CD14-positive monocyte (primary cell): ENCODE results near the gene ECM2. TPM values are rescaled to one million over a fixed set of nuclear protein-coding genes. Genes with fewer than 3 reads are reported as not detected.

ENCODE experiments used
- DNase-seq, 3 donors: peaks; one replicate each; pipeline ENCODE4 v3.0.0-alpha.2; 2011 to 2022
- H2AFZ ChIP-seq: 2 replicates; pipeline ENCODE4 v1.6.0; 2012; ENCODE audit warnings: mild to moderate bottlenecking, low read depth, low read length, inconsistent platforms; ENCODE audit not compliant: insufficient read depth, poor library complexity, severe bottlenecking
- H3K27ac ChIP-seq, 2 donors: 1 replicate in 1 of 2; 2 replicates in 1 of 2; pipeline ENCODE4 v1.5.1; 2012 to 2013; ENCODE audit warnings: low read length in 2 of 2, control low read depth in 1 of 2, inconsistent platforms in 1 of 2, low read depth in 1 of 2, mild to moderate bottlenecking in 1 of 2
- H3K27me3 ChIP-seq, 2 donors: one replicate each; pipeline versions ENCODE4 v1.6.0 to v1.6.1; 2011 to 2013; ENCODE audit warnings: low read length in 2 of 2; ENCODE audit not compliant: control insufficient read depth in 2 of 2, insufficient read depth in 2 of 2
- H3K36me3 ChIP-seq, 2 donors: replicated peaks in 1 of 2; 1 replicate in 1 of 2; 2 replicates in 1 of 2; pipeline versions ENCODE4 v1.5.1 to v1.6.1; 2012 to 2013; ENCODE audit warnings: low read length in 2 of 2, control low read depth in 1 of 2, inconsistent platforms in 1 of 2, mild to moderate bottlenecking in 1 of 2; ENCODE audit not compliant: insufficient read depth in 2 of 2, control insufficient read depth in 1 of 2
- H3K4me1 ChIP-seq, 2 donors: 1 replicate in 1 of 2; 2 replicates in 1 of 2; pipeline versions ENCODE4 v1.5.1 to v1.6.1; 2012 to 2013; ENCODE audit warnings: low read length in 2 of 2, control low read depth in 1 of 2, inconsistent platforms in 1 of 2, mild to moderate bottlenecking in 1 of 2, moderate library complexity in 1 of 2; ENCODE audit not compliant: insufficient read depth in 2 of 2, control insufficient read depth in 1 of 2
- H3K4me2 ChIP-seq: replicated peaks from 2 replicates; pipeline ENCODE3; 2012; ENCODE audit warnings: low read length, moderate library complexity, mild to moderate bottlenecking; ENCODE audit not compliant: poor library complexity, severe bottlenecking; ENCODE audit errors: extremely low read depth
- H3K4me3 ChIP-seq, 3 experiments: fragments of 200-600 bp in 1 of 3; sonication (generic) in 1 of 3; replicated peaks in 1 of 3; 1 replicate in 2 of 3; 2 replicates in 1 of 3; pipeline ENCODE4 v1.5.1; 2011 to 2013; ENCODE audit warnings: low read length in 3 of 3, mild to moderate bottlenecking in 3 of 3, control low read depth in 2 of 3, low read depth in 2 of 3, inconsistent platforms in 1 of 3, moderate library complexity in 1 of 3
- H3K79me2 ChIP-seq: 2 replicates; pipeline ENCODE4 v1.6.0; 2012; ENCODE audit warnings: mild to moderate bottlenecking, control low read depth, inconsistent platforms, low read length, moderate library complexity; ENCODE audit not compliant: insufficient read depth
- H3K9ac ChIP-seq: 2 replicates; pipeline ENCODE4 v1.6.0; 2017; ENCODE audit warnings: low read length, mild to moderate bottlenecking; ENCODE audit not compliant: insufficient read depth, poor library complexity, severe bottlenecking
- H3K9me3 ChIP-seq, 2 donors: replicated peaks in 1 of 2; 1 replicate in 1 of 2; 2 replicates in 1 of 2; pipeline versions ENCODE4 v1.5.1 to v1.6.1; 2012 to 2013; ENCODE audit warnings: low read length in 2 of 2, control low read depth in 1 of 2; ENCODE audit not compliant: control insufficient read depth in 1 of 2, insufficient read depth in 1 of 2
- H4K20me1 ChIP-seq: 2 replicates; pipeline ENCODE4 v1.6.0; 2012; ENCODE audit warnings: mild to moderate bottlenecking, low read length, control low read depth, moderate library complexity; ENCODE audit not compliant: insufficient read depth
- H3K27ac Mint-ChIP-seq, 7 donors: one replicate each; pipeline ENCODE4 v1.8.0; 2020; ENCODE audit warnings: mild to moderate bottlenecking in 7 of 7, mixed read lengths in 7 of 7, moderate library complexity in 6 of 7, inconsistent platforms in 2 of 7
- H3K27me3 Mint-ChIP-seq, 3 donors: one replicate each; pipeline ENCODE4 v1.8.0; 2021 to 2022; ENCODE audit warnings: low read depth in 3 of 3, mild to moderate bottlenecking in 3 of 3, mixed read lengths in 3 of 3, moderate library complexity in 3 of 3, inconsistent platforms in 1 of 3
- H3K36me3 Mint-ChIP-seq, 2 donors: one replicate each; pipeline ENCODE4 v1.8.0; 2020; ENCODE audit warnings: mixed read lengths in 2 of 2, inconsistent platforms in 1 of 2, mild to moderate bottlenecking in 1 of 2
- H3K4me1 Mint-ChIP-seq: one replicate; pipeline ENCODE4 v1.8.0; 2020; ENCODE audit warnings: mild to moderate bottlenecking, mixed read lengths
- H3K4me3 Mint-ChIP-seq, 2 donors: one replicate each; pipeline ENCODE4 v1.8.0; 2020; ENCODE audit warnings: mild to moderate bottlenecking in 2 of 2, mixed read lengths in 2 of 2, moderate library complexity in 1 of 2
- H3K9me3 Mint-ChIP-seq, 7 donors: one replicate each; pipeline ENCODE4 v1.8.0; 2020 to 2022; ENCODE audit warnings: mixed read lengths in 7 of 7, mild to moderate bottlenecking in 6 of 7, moderate library complexity in 6 of 7, inconsistent platforms in 2 of 7
- WGBS: methylation state at CpG from one replicate; pipeline ENCODE4 v1.1.5; 2013; ENCODE audit warnings: missing lambda C conversion rate; ENCODE audit not compliant: insufficient coverage; 5-methylcytosine and 5-hydroxymethylcytosine counted together
- intact Hi-C, 2 donors: fragments of 100-400 bp; cut with micrococcal nuclease; formaldehyde crosslinking; loops; one replicate each; pipeline versions ENCODE4 v1.15.0 to v1.15.1; 2023
- polyA plus RNA-seq, 3 donors: library from polyadenylated mRNA; depleted of rRNA in 1 of 3; unstranded in 2 of 3; stranded (reverse) in 1 of 3; fragments of 300-500 nt in 2 of 3; fragments of >200 nt in 1 of 3; fragmentation: Illumina TruSeq in 2 of 3; gene quantifications; 1 replicate in 2 of 3; 2 replicates in 1 of 3; pipeline ENCODE4 v1.2.3, GENCODE V29; 2012 to 2021
- TF ChIP-seq, protein P1 (sequence below): fragments of 200-600 bp; IDR thresholded peaks from one replicate; pipeline ENCODE4 v1.8.0; 2022; ENCODE audit warnings: antibody characterized with exemption, mild to moderate bottlenecking

Gene ECM2
- polyA plus RNA-seq, 3 donors, result 0.15 TPM; not detected in 2

DNA sequence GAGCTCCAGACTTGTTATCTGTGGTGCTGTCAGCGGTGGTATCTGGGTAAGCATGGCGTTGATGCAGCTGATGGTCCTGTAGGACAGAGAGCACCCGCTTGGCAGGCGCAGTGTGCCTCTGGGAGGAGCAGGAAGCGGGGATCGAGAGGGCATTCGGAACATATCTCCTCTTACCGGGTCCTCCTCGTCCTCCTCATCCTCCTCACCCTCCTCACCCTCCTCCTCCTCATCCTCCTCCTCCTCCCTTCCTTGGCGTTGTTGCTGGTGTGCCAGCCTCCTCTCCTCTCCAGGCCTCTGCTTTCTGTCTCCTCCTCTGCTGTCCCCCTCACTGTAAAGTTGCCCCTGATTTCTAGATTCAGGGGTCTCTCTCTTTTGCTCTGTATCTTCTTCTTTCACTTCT, 21.2 kb downstream of the ECM2 start:
- no peak overlapping the region for H2AFZ ChIP-seq
- H4K20me1 ChIP-seq, result no peaks in the 10 kb centered on the region
- Mint-ChIP-seq H3K27ac (no peak overlapping the region), H3K4me3 (no peak overlapping the region), H3K4me1 (peaks cover 3% of the 10 kb centered on the region), H3K36me3 (peaks cover 5% of the 10 kb centered on the region in 2 donors), H3K9me3 (peaks cover 0 to 3% (median 0%) of the 10 kb centered on the region in 7 donors), H3K27me3 (peaks cover 0 to 3% (median 2%) of the 10 kb centered on the region in 3 donors)
- intact Hi-C loops, result no loop called here
- TF ChIP-seq, protein P1, sequence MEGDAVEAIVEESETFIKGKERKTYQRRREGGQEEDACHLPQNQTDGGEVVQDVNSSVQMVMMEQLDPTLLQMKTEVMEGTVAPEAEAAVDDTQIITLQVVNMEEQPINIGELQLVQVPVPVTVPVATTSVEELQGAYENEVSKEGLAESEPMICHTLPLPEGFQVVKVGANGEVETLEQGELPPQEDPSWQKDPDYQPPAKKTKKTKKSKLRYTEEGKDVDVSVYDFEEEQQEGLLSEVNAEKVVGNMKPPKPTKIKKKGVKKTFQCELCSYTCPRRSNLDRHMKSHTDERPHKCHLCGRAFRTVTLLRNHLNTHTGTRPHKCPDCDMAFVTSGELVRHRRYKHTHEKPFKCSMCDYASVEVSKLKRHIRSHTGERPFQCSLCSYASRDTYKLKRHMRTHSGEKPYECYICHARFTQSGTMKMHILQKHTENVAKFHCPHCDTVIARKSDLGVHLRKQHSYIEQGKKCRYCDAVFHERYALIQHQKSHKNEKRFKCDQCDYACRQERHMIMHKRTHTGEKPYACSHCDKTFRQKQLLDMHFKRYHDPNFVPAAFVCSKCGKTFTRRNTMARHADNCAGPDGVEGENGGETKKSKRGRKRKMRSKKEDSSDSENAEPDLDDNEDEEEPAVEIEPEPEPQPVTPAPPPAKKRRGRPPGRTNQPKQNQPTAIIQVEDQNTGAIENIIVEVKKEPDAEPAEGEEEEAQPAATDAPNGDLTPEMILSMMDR, result no peak
- H3K4me3 ChIP-seq, result no peak overlapping the region
- 97% methylated on average over 6 of the region's 10 CpGs for WGBS
- H3K79me2 ChIP-seq, result no peaks in the 10 kb centered on the region
- H3K4me2 ChIP-seq, result no peak overlapping the region
- H3K9me3 ChIP-seq, result no peaks in the 10 kb centered on the region
- no peaks in the 10 kb centered on the region for H3K4me1 ChIP-seq
- no peaks in the 10 kb centered on the region for H3K36me3 ChIP-seq
- no peak overlapping the region for H3K9ac ChIP-seq
- no peak for DNase-seq
- no peak overlapping the region for H3K27ac ChIP-seq
- H3K27me3 ChIP-seq, result no peaks in the 10 kb centered on the region

DNA sequence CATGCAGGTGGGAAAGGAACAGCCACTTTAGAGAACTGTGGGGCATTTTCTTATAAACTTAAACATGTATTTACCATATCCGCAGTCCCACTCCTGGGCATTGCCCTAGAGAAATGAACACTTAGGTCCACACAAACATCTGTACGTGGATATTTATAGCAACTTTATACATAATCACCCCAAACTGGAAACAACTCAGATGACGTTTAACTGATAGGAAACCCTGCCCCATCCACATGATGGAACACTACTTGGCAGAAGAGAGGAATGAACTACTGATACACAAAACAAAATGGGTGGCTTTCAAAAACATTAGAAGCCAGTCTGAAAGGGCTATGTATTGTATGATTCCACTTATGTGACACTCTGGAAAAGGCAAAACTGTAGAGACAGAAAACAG, 22.4 kb downstream of the ECM2 start:
- Histone ChIP-seq H3K9ac (no peak overlapping the region), H3K9me3 (no peaks in the 10 kb centered on the region), H3K4me2 (no peak overlapping the region), H3K36me3 (no peaks in the 10 kb centered on the region), H3K27me3 (no peaks in the 10 kb centered on the region), H4K20me1 (no peaks in the 10 kb centered on the region), H3K79me2 (no peaks in the 10 kb centered on the region), H3K4me3 (no peak overlapping the region), H2AFZ (no peak overlapping the region), H3K4me1 (no peaks in the 10 kb centered on the region), H3K27ac (no peak overlapping the region)
- DNase-seq, result no peak
- intact Hi-C loops, result no loop called here
- TF ChIP-seq, protein P1, result no peak
- whole genome bisulfite sequencing, result no CpG with 5 or more reads among the region's 3 CpGs
- Mint-ChIP-seq H3K9me3 (no peaks in the 10 kb centered on the region), H3K27me3 (peaks cover 0 to 2% (median 1%) of the 10 kb centered on the region in 3 donors), H3K4me1 (peaks cover 3% of the 10 kb centered on the region), H3K27ac (peak overlapping the region in 1 of 7 donors; percentile 74), H3K36me3 (peaks cover 0 to 1% of the 10 kb centered on the region in 2 donors), H3K4me3 (no peak overlapping the region)
